HG03159 (cell line): ENCODE data around the gene ZFAND3.
"Not testable (repeated sequence)": the region's sequence is repeated elsewhere in the genome, so short reads cannot be mapped to it uniquely, and the experiment has no call there.

Experiments
- ATAC-seq: cut with Tn5 transposase; IDR thresholded peaks from one replicate; pipeline ENCODE4 v1.9.1; 2021; ENCODE audit warnings: mild to moderate bottlenecking, moderate library complexity; ENCODE audit not compliant: unreplicated experiment

Gene ZFAND3

GRCh38 chr6:37930288-37930971 is 110.9 kb downstream of the ZFAND3 start:
- ATAC-seq: no peak

DNA sequence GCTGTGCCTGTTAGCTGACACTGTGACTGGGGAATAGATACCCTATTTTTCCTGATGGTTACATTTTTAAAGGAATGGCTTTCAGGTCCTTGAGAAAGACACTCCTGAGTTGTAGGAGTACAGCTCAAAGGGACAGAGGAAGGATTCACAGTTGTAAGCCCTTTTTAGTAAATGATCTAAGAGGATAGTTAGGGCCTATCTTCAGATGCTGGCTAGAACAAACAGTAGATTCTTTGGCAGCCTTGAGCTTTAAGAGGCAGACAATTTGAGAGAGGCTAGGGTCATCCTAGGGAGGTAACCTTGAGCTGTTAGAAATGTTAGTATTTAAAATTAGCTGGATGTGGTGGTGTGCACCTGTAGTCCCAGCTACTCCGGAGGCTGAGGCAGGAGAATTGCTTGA is 111.5 kb downstream of the ZFAND3 start:
- no peak for ATAC-seq

DNA sequence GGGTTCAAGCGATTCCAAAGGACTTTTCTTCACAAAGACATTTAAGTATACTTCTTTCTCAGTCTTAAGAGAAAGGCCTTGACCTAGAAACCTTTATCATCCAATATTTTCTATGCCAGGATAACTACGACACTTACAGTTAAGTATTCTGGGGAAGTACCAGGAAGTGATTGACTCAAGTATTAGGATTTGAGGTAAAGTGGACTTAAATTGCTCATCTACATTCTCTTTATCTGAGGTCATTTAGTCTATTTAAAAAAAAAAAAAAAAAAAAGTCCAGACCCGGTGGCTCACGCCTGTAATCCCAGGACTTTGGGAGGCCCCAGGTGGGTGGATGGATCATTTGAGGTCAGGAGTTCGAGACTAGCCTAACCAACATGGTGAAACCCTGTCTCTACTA is 114.7 kb downstream of the ZFAND3 start:
- ATAC-seq: no peak

GRCh38 chr6:37936150-37936549 is 116.6 kb downstream of the ZFAND3 start:
- no peak for ATAC-seq

DNA sequence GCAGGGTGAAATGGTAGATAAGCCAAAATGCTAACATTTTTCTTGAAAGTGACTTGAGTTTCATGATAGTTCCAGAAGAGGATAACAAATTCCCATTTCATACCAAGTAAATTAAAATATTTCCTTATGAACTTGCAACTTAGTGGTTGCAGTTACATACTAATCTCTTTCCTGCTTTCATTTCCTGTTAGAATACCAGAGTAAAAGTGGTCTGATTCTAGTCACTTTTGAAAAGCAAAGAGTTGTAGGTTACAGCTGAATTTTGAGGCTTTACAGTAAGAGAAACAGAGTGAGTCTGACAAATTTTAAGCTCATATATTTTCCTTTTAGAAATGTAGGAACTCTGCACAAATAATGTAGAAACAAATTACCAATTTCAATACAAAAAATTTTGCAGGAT is 117.4 kb downstream of the ZFAND3 start:
- no peak for ATAC-seq

DNA sequence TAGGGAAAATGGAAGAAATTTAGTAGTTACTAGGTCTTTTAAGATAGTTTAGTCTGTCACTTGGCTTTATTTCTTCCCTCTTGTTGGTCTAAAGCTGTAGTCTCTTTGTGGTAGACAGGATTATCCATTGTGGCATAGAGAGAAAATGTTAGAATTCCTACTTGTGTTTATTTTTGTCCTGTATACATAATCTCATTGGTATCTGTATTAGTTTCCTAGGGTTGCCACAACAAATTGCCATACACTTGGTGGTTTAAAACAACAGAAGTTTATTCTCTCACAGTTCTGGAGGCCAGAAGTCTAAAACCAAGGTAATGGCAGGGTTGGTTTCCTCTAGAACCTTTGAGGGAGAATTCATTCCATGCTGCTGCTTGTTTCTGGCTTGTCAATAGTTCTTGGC is 119.4 kb downstream of the ZFAND3 start:
- ATAC-seq: no peak

- ATAC-seq: no peak
Measured at GRCh38 chr6:37940074-37940847, 120.7 kb downstream of the ZFAND3 start.

DNA sequence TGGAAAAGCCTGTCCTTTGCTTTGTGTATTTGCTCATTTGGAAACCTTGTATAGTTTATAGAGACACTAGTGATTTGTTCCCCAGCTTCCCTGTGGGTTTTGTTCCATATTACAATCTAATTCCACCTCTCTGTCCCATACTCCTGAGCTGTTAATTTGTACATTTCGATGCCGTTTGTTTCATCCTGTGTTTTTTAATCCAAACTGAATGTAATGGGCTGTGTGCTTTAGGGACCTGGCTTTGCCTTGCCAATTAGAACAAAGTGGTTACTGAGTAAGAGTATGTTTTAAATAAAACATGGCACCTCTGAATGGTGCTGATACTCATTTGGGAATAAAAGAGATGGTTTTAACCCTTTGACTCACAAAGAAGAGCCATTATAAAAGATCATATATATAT is 122.3 kb downstream of the ZFAND3 start:
- no peak for ATAC-seq

GRCh38 chr6:37942606-37943376 is 123.3 kb downstream of the ZFAND3 start:
- no peak for ATAC-seq

DNA sequence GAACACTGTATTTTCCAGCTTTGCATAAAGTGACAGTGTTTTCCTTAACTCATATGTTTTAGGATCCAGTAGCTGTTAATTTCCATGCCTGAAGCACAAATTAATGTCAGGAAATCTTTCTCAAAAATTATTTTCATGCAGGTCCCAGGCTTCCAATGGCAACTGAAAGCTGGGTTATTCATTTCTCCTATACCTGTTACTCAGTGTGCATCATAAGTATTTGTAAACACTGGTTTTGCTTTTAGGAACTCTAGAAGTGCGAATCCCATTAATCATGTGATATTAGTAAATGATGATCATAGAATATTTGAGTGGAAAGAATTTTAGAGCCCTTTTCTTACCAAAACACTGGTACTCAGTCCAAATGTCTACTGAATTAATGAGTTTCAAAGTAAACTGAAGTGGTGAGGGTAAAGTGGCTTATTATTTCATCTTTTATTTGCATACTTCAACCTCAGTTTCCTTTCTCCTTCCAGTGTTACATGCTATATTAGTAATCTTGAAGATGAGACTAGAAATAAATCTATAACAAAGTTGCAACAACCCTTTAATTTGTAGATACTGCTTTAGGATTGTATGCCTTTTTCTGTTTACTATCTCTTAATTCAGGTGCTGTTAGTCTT is 124.0 kb downstream of the ZFAND3 start:
- no peak for ATAC-seq

GRCh38 chr6:37946057-37946456 is 126.5 kb downstream of the ZFAND3 start:
- ATAC-seq: no peak

- no peak for ATAC-seq
Measured at GRCh38 chr6:37947468-37947867, 127.9 kb downstream of the ZFAND3 start.

- ATAC-seq: not testable (repeated sequence)
Measured at GRCh38 chr6:37948584-37948983, 129.1 kb downstream of the ZFAND3 start.

- no peak for ATAC-seq
Measured at GRCh38 chr6:37952027-37952426, 132.5 kb downstream of the ZFAND3 start.

DNA sequence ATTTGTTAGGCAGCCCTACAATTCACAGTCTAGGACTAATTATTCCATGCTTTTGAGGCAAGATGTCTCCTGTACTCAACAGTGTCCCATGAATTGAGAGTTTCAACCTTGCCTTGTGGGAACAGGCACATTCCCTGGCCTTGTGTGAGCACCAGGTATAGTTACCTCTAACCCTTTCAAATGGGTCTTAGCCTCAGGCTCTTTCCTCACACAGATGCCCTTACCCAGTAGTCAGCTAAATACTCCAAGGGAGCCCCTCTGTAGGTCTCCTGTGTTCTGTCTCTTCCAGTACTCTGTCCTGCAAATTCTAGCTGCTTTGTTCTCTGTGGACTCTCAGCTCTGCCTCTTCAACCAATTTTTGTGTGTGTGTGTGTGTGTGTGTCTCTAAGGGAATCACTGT is 135.3 kb downstream of the ZFAND3 start:
- ATAC-seq: no peak

GRCh38 chr6:37956711-37957275 is 137.3 kb downstream of the ZFAND3 start:
- no peak for ATAC-seq

DNA sequence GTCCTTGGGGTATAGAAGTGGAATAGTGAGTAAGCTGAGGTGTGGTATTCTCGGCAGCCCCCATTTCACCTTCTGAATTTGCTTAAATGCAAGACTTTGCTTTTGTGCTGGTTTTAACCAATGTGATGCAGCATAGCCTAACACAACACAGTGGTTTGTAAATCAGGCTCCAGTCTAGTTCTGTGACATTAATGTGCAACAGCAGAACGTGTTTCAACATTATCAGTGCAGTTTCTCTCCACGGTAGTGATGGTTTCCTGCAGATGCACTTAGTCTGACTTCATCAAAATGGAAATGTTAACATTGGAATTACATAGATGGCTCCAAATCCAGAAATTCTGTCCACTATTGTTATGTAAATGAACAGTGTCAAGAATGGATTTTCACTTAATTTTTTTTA is 139.5 kb downstream of the ZFAND3 start:
- no peak for ATAC-seq

- ATAC-seq: no peak
Measured at GRCh38 chr6:37960139-37960935, 140.8 kb downstream of the ZFAND3 start.

DNA sequence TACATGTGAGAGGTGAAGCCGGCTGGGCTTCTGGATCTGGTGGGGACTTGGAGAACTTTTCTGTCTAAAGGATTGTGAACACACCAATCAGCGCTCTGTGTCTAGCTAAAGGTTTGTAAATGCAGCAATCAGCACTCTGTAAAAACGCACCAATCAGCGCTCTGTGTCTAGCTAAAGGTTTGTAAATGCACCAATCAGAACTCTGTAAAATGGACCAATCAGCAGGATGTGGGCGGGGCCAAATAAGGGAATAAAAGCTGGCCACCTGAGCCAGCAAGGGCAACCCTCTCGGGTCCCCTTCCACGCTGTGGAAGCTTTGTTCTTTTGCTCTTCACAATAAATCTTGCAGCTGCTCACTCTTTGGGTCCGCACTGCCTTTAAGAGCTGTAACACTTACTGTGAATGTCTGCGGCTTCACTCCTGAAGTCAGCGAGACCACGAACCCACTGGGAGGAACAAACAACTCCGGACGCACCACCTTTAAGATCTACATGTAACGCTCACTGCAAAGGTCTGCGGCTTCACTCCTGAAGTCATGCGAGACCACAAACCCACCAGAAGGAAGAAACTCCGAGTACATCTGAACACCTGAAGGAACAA is 143.1 kb downstream of the ZFAND3 start:
- not testable (repeated sequence) for ATAC-seq
